Measurements from ENCODE around the gene PPP1R18. TPM values are rescaled to one million over a fixed set of nuclear protein-coding genes. Genes with fewer than 3 reads are reported as not detected.

Gene PPP1R18
- total and polyA plus RNA-seq, 9 of the 15 experiments (the other 6 are each of a cell fraction or from before 2014, with no cell fraction given) = 12.0 to 99.2 (median 42.6) TPM

- TF ChIP-seq NELFE (IDR thresholded peaks at IDR 0.05; ENCODE audit: insufficient read depth, insufficient read length) (no peak), ZBTB1 (CRISPR knock-in tag; IDR thresholded peaks at IDR 0.05; ENCODE audit: borderline replicate concordance, low read depth) (no peak), RFX5 (IDR thresholded peaks at IDR 0.05; ENCODE audit: low read depth, low read length) (no peak), MEF2A (IDR thresholded peaks at IDR 0.05; ENCODE audit: control insufficient read depth, low read depth, low read length) (peak; percentile 58; the same call in 1 of the 2 replicates), IFI16 (CRISPR knock-in tag; IDR thresholded peaks at IDR 0.05) (no peak), ZNF124 (CRISPR knock-in tag; IDR thresholded peaks at IDR 0.05) (no peak), XRCC4 (IDR thresholded peaks at IDR 0.05; ENCODE audit: extremely low read depth, insufficient read depth, insufficient read length) (no peak), TCF3 (CRISPR knock-in tag; IDR thresholded peaks at IDR 0.05) (no peak), ZC3H4 (CRISPR knock-in tag; IDR thresholded peaks at IDR 0.05; ENCODE audit: borderline replicate concordance) (no peak), SRF (CRISPR knock-in tag; IDR thresholded peaks at IDR 0.05) (peak in 1 of 2 experiments; percentile 25; a peak in 1 of 4 replicates), HNRNPK (IDR thresholded peaks at IDR 0.05; ENCODE audit: low read depth, low read length, poor library complexity, severe bottlenecking) (peak; percentile 35), MBD2 (IDR thresholded peaks at IDR 0.05; ENCODE audit: borderline replicate concordance, low read depth) (peak; percentile 49; the same call in 1 of the 2 replicates), ELF2 (CRISPR knock-in tag; IDR thresholded peaks at IDR 0.05) (0 out of 2 replicates have a peak, but pooled peaks have one; percentile 43), HNRNPH1 (optimal IDR thresholded peaks at IDR 0.05; ENCODE audit: low read depth, low read length) (no peak), SUPT5H (IDR thresholded peaks at IDR 0.05) (peak; percentile 65), NCOR1 (IDR thresholded peaks at IDR 0.05) (no peak), ILF3 (IDR thresholded peaks at IDR 0.05; ENCODE audit: borderline replicate concordance) (no peak), HCFC1 (IDR thresholded peaks at IDR 0.05; ENCODE audit: low read depth, low read length) (no peak), ZFP1 (CRISPR knock-in tag; IDR thresholded peaks at IDR 0.05) (no peak), EHMT2 (IDR thresholded peaks at IDR 0.05) (no peak), NKRF (IDR thresholded peaks at IDR 0.05; ENCODE audit: borderline replicate concordance) (peak; percentile 71; the same call in 1 of the 2 replicates), FOXJ3 (CRISPR knock-in tag; IDR thresholded peaks at IDR 0.05) (no peak), MEF2D (tag; conservative IDR thresholded peaks at IDR 0.05; ENCODE audit: low read depth) (peak; percentile 73; the same call in 1 of the 2 replicates)
- TF ChIP-seq, protein P1, sequence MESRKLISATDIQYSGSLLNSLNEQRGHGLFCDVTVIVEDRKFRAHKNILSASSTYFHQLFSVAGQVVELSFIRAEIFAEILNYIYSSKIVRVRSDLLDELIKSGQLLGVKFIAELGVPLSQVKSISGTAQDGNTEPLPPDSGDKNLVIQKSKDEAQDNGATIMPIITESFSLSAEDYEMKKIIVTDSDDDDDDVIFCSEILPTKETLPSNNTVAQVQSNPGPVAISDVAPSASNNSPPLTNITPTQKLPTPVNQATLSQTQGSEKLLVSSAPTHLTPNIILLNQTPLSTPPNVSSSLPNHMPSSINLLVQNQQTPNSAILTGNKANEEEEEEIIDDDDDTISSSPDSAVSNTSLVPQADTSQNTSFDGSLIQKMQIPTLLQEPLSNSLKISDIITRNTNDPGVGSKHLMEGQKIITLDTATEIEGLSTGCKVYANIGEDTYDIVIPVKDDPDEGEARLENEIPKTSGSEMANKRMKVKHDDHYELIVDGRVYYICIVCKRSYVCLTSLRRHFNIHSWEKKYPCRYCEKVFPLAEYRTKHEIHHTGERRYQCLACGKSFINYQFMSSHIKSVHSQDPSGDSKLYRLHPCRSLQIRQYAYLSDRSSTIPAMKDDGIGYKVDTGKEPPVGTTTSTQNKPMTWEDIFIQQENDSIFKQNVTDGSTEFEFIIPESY (CRISPR knock-in tag; IDR thresholded peaks at IDR 0.05) = no peak
- TF ChIP-seq, protein P2, sequence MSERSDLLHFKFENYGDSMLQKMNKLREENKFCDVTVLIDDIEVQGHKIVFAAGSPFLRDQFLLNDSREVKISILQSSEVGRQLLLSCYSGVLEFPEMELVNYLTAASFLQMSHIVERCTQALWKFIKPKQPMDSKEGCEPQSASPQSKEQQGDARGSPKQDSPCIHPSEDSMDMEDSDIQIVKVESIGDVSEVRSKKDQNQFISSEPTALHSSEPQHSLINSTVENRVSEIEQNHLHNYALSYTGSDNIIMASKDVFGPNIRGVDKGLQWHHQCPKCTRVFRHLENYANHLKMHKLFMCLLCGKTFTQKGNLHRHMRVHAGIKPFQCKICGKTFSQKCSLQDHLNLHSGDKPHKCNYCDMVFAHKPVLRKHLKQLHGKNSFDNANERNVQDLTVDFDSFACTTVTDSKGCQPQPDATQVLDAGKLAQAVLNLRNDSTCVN (CRISPR knock-in tag; IDR thresholded peaks at IDR 0.05) = no peak; the same call in 1 of the 2 replicates
Measured at GRCh38 chr6:30690403-30691207, 4.2 kb upstream of the PPP1R18 start, which contains the start of gene NRM (continued).
